Neural crest cell (in vitro differentiated cells): Measurements from ENCODE around the gene FARSA. TPM values are rescaled to one million over a fixed set of nuclear protein-coding genes. Genes with fewer than 3 reads are reported as not detected.

Source experiments
- DNase-seq: peaks from one replicate; pipeline ENCODE4 v3.0.0; 2021; ENCODE audit warnings: low read depth, mixed read lengths, low spot score
- H3K27ac Mint-ChIP-seq: one replicate; pipeline ENCODE4 v1.8.0; 2021; ENCODE audit warnings: mild to moderate bottlenecking, mixed read lengths; ENCODE audit not compliant: unreplicated experiment
- H3K27me3 Mint-ChIP-seq: 2 replicates; pipeline ENCODE4 v1.8.0; 2021; ENCODE audit warnings: low read depth, mild to moderate bottlenecking, mixed read lengths
- H3K36me3 Mint-ChIP-seq: 2 replicates; pipeline ENCODE4 v1.8.0; 2021; ENCODE audit warnings: low read depth, mild to moderate bottlenecking, mixed read lengths
- H3K4me1 Mint-ChIP-seq: 2 replicates; pipeline ENCODE4 v1.8.0; 2021; ENCODE audit warnings: mixed read lengths
- H3K4me3 Mint-ChIP-seq: one replicate; pipeline ENCODE4 v1.8.0; 2021; ENCODE audit warnings: mild to moderate bottlenecking, mixed read lengths
- H3K9me3 Mint-ChIP-seq: 2 replicates; pipeline ENCODE4 v1.8.0; 2021; ENCODE audit warnings: mixed read lengths
- CTCF ChIP-seq: fragments of 200-600 bp; sonication (generic); conservative IDR thresholded peaks from 2 replicates; pipeline ENCODE4 v1.5.0; 2021; ENCODE audit warnings: antibody characterized with exemption, mild to moderate bottlenecking
- total RNA-seq: library from RNA; stranded (reverse); gene quantifications from 2 replicates; pipeline ENCODE4 v1.2.1, GENCODE V29; 2021

Gene FARSA
- total RNA-seq, 1 donor from 2014 or later: 83.1 TPM

- Mint-ChIP-seq H3K4me3 (peak overlapping the region; percentile 85), H3K4me1 (peaks cover 26% of the 10 kb centered on the region), H3K36me3 (peaks cover 16% of the 10 kb centered on the region), H3K27ac (peak overlapping the region; percentile 35), H3K9me3 (no peaks in the 10 kb centered on the region), H3K27me3 (peaks cover 7% of the 10 kb centered on the region)
- TF ChIP-seq CTCF: no peak
- DNase-seq: no peak
These were observed 16.1 kb upstream of the FARSA start for GRCh38 chr19:12949363-12950283.

- peaks cover 23% of the 10 kb centered on the region for H3K4me1 Mint-ChIP-seq
- TF ChIP-seq CTCF: no peak
- DNase-seq: no peak
- peaks cover 15% of the 10 kb centered on the region for H3K36me3 Mint-ChIP-seq
- peaks cover 8% of the 10 kb centered on the region for H3K27me3 Mint-ChIP-seq
- H3K4me3 Mint-ChIP-seq: peak overlapping the region; percentile 85
- no peak overlapping the region for H3K27ac Mint-ChIP-seq
- H3K9me3 Mint-ChIP-seq: no peaks in the 10 kb centered on the region
These were observed 15.3 kb upstream of the FARSA start for GRCh38 chr19:12948612-12949362.

GRCh38 chr19:12947702-12948611, 14.4 kb upstream of the FARSA start:
- H3K36me3 Mint-ChIP-seq: peaks cover 21% of the 10 kb centered on the region
- H3K27ac Mint-ChIP-seq: peak overlapping the region; percentile 63

GRCh38 chr19:12946731-12947496, 13.4 kb upstream of the FARSA start:
- no peaks in the 10 kb centered on the region for H3K9me3 Mint-ChIP-seq
- H3K4me1 Mint-ChIP-seq: peaks cover 30% of the 10 kb centered on the region
- peak overlapping the region; percentile 95 for H3K4me3 Mint-ChIP-seq
- no peak for DNase-seq
- peaks cover 12% of the 10 kb centered on the region for H3K27me3 Mint-ChIP-seq
- peaks cover 21% of the 10 kb centered on the region for H3K36me3 Mint-ChIP-seq
- no peak for TF ChIP-seq CTCF
- peak overlapping the region; percentile 92 for H3K27ac Mint-ChIP-seq

More at GRCh38 chr19:12947702-12948611, 14.4 kb upstream of the FARSA start:
- Mint-ChIP-seq H3K9me3 (no peaks in the 10 kb centered on the region), H3K27me3 (peaks cover 12% of the 10 kb centered on the region), H3K4me3 (peak overlapping the region; percentile 95), H3K4me1 (peaks cover 30% of the 10 kb centered on the region)
- no peak for TF ChIP-seq CTCF
- no peak for DNase-seq
